Activated naive CD4-positive, alpha-beta T cell treated with anti-CD3 and anti-CD28 coated beads for 36 hours (primary cell): ENCODE results near the gene FAM117B. TPM values are rescaled to one million over a fixed set of nuclear protein-coding genes. Genes with fewer than 3 reads are reported as not detected.
A peak's percentile ranks its signal among the peaks of the same experiment; 100 is the strongest.

ENCODE experiments used
- CTCF ChIA-PET: fragments of 350-600 bp; sonication (Branson Sonifier 250); formaldehyde crosslinking; loops from one replicate; lab custom pipeline; 2021; ENCODE audit warnings: antibody characterized with exemption; lab: Charles Lee
- DNase-seq: peaks from one replicate; pipeline ENCODE4 v3.0.0-alpha.2; 2020
- H3K27ac Mint-ChIP-seq: one replicate; pipeline ENCODE4 v1.8.0; 2021; ENCODE audit warnings: mild to moderate bottlenecking, mixed read lengths
- H3K27me3 Mint-ChIP-seq: one replicate; pipeline ENCODE4 v1.8.0; 2021; ENCODE audit warnings: low read depth, mixed read lengths
- H3K36me3 Mint-ChIP-seq: one replicate; pipeline ENCODE4 v1.8.0; 2021; ENCODE audit warnings: low read depth, mixed read lengths
- H3K4me1 Mint-ChIP-seq: one replicate; pipeline ENCODE4 v1.8.0; 2021; ENCODE audit warnings: low read depth, mixed read lengths
- H3K4me3 Mint-ChIP-seq: one replicate; pipeline ENCODE4 v1.8.0; 2021; ENCODE audit warnings: mild to moderate bottlenecking, moderate library complexity, mixed read lengths
- H3K9me3 Mint-ChIP-seq: one replicate; pipeline ENCODE4 v1.8.0; 2021; ENCODE audit warnings: mixed read lengths
- intact Hi-C: fragments of 100-400 bp; cut with micrococcal nuclease; formaldehyde crosslinking; loops from one replicate; pipeline ENCODE4 v1.15.1; 2023
- total RNA-seq, 2 experiments: library from RNA; stranded (reverse); gene quantifications; one replicate each; pipeline ENCODE4 v1.2.3, GENCODE V29; 2021

Gene FAM117B
- total RNA-seq, 2 experiments from 2014 or later = 12.3 to 14.2 TPM

DNA sequence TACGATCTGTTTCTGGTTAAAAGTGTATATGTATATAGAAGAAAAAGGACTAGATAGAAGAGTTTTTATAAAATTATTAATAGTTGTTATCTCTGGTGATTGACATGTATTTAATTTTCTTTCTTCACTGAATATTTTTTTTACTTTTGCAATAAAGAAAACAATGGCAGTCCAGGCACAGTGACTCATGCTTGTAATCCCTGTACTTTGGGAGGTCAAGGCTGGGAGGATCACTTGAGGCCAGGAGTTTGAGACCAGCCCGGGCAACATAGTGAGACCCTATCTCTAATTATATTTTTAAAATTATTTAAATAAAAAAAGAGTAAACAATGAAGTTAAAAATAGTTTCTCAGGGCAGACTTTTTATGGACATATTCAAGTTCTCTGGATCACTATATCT lies 114.7 kb downstream of the FAM117B start:
- DNase-seq = no peak
- intact Hi-C loops = no loop called here
- Mint-ChIP-seq H3K36me3 (peaks cover 27% of the 10 kb centered on the region), H3K27ac (peak overlapping the region; percentile 97), H3K27me3 (no peaks in the 10 kb centered on the region), H3K4me3 (no peak overlapping the region), H3K9me3 (peaks cover 19% of the 10 kb centered on the region), H3K4me1 (peaks cover 62% of the 10 kb centered on the region)
- CTCF ChIA-PET = interaction anchor here (0.6 to 1.0 kb wide), 2 partner anchors 17 to 47 kb away, joined by 3 read pairs; no protein-coding TSS in a partner anchor

DNA sequence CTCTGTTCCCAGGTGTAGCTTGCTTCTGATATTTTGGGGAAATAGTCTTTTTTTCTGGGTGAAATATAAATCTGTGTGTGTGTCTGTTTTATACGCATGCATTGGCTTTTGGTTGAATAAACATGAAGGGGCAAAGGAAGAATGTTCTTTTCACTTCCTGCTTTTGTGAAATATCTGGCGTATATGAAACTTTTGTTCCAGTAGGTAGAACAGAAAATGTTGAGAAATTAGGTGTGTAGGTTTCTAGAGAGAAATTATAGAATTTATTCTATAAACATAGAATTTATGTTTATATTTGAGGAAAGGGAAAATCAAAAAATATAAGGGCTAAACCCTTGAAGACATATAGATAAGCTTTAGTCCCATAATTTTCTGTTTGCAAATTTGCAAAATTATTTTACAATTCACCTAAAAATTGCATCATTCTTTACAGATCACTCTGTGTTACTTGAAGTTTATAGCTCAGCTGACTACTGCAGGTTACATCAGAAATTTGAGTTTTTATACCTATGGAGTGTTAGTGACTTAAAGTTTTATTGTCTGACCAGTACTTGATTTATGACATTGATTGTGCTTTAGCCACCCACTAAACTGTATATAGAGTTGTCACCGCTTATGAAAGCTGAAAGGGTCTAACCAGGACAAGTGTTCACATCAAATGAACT lies 116.1 kb downstream of the FAM117B start:
- Mint-ChIP-seq H3K27me3 (no peaks in the 10 kb centered on the region), H3K36me3 (peaks cover 25% of the 10 kb centered on the region), H3K4me3 (peak overlapping the region; percentile 48), H3K9me3 (peaks cover 12% of the 10 kb centered on the region), H3K4me1 (peaks cover 67% of the 10 kb centered on the region), H3K27ac (peak overlapping the region; percentile 97)
- DNase-seq = no peak
- intact Hi-C loops = loop anchor here (1.0 to 2.0 kb wide), 3 partner anchors 30 to 116 kb away; partner anchors contain the start of gene FAM117B
- CTCF ChIA-PET = interaction anchor here (0.7 to 1.4 kb wide), 2 partner anchors 65 to 162 kb away, joined by 3 to 9 read pairs; no protein-coding TSS in a partner anchor

DNA sequence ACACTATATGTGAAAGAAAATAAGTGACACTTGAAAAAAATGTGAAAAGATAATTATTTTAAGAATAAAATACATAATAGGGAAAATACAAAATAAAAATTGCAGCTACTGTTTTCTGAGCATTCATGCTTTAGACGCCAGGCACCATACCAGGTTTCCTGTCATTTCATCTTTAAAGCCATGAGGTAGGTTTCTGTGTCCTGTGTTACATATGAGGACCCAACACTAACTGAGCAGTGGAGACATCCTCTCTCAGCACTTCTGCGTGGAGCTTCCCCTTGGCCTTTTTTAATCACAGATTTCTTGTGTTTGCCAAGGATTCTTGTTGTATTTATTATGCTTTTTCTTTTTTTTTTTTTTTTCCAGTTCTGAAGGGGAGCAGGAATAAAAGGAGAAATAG lies 117.3 kb downstream of the FAM117B start:
- peak; percentile 28 for DNase-seq
- H3K27me3 Mint-ChIP-seq = no peaks in the 10 kb centered on the region
- H3K9me3 Mint-ChIP-seq = peaks cover 9% of the 10 kb centered on the region
- no peak overlapping the region for H3K4me3 Mint-ChIP-seq
- intact Hi-C loops = no loop called here
- H3K4me1 Mint-ChIP-seq = peaks cover 61% of the 10 kb centered on the region
- H3K27ac Mint-ChIP-seq = peak overlapping the region; percentile 69
- CTCF ChIA-PET = interaction anchor here (1.0 to 1.4 kb wide), 2 partner anchors 118 to 163 kb away, joined by 3 to 9 read pairs; no protein-coding TSS in a partner anchor
- peaks cover 22% of the 10 kb centered on the region for H3K36me3 Mint-ChIP-seq

DNA sequence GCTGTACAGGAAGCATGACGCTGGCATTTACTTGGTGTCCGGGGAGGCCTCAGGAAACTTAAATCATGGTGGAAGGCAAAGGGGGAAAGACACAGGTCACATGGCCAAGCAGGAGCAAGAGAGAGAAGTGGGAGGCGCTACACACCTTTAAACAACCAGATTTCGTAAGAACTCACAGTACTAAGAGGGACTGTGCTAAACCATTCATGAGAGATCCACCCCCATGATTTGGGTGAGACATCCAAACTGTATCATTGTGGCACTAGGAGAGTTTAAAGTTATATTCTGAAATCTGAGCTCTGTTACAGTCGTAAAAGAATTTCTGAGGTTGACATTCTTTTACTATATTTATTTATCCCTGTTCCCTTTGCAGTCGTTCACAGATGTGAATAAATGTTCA lies 120.2 kb downstream of the FAM117B start:
- intact Hi-C loops = no loop called here
- CTCF ChIA-PET = interaction anchor here (0.6 kb wide), 1 partner anchor 43 kb away, joined by 3 read pairs; no protein-coding TSS in a partner anchor
- Mint-ChIP-seq H3K27me3 (no peaks in the 10 kb centered on the region), H3K4me1 (peaks cover 45% of the 10 kb centered on the region), H3K36me3 (peaks cover 24% of the 10 kb centered on the region), H3K27ac (peak overlapping the region; percentile 46), H3K9me3 (peaks cover 9% of the 10 kb centered on the region), H3K4me3 (no peak overlapping the region)
- DNase-seq = no peak

DNA sequence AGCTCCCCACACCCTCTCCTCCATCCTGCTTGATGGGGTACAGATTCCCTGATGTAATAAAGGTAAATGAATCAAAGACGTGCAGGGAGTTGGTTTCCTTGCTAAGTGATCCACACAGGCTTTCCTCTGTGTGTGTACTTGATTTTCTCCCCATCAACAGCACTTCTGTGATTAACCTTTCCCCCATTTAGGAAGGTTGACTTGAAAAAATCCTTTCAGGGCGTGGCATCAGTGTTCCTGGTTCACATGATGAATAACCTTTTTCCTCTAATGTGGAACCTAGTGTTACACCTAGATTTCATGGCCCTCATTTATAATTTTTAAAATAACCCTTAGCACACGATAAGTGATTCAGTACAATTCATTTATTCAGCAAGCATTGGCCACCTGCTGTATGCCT lies 121.8 kb downstream of the FAM117B start:
- intact Hi-C loops = no loop called here
- peaks cover 33% of the 10 kb centered on the region for H3K4me1 Mint-ChIP-seq
- H3K27ac Mint-ChIP-seq = peak overlapping the region; percentile 29
- H3K27me3 Mint-ChIP-seq = no peaks in the 10 kb centered on the region
- DNase-seq = no peak
- H3K4me3 Mint-ChIP-seq = no peak overlapping the region
- CTCF ChIA-PET = interaction anchor here (1.0 kb wide), 1 partner anchor 114 kb away, joined by 4 read pairs; no protein-coding TSS in a partner anchor
- peaks cover 25% of the 10 kb centered on the region for H3K36me3 Mint-ChIP-seq
- peaks cover 9% of the 10 kb centered on the region for H3K9me3 Mint-ChIP-seq

DNA sequence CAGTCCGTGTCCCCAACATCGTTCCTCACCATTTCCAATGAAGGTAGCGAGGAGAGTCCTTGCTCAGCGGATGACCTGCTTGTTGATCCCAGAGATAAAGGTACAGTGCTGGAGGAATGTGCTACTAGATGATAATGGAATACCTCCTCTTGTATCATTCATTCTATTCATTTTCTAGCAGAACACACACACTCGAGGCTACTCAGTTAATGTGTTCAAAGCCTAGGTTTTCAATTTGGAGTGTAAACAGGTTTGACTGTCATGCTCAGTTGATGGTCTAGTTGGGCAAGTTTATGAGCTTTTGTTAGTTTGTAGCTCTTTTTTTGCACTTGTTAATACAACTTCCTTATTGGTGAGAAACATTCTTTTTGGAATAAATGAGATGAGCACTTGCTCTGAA lies 122.6 kb downstream of the FAM117B start:
- Mint-ChIP-seq H3K36me3 (peaks cover 24% of the 10 kb centered on the region), H3K4me3 (no peak overlapping the region), H3K4me1 (peaks cover 31% of the 10 kb centered on the region), H3K27ac (peak overlapping the region; percentile 30), H3K9me3 (peaks cover 9% of the 10 kb centered on the region), H3K27me3 (no peaks in the 10 kb centered on the region)
- DNase-seq = no peak
- intact Hi-C loops = no loop called here
- CTCF ChIA-PET = no interaction called here

DNA sequence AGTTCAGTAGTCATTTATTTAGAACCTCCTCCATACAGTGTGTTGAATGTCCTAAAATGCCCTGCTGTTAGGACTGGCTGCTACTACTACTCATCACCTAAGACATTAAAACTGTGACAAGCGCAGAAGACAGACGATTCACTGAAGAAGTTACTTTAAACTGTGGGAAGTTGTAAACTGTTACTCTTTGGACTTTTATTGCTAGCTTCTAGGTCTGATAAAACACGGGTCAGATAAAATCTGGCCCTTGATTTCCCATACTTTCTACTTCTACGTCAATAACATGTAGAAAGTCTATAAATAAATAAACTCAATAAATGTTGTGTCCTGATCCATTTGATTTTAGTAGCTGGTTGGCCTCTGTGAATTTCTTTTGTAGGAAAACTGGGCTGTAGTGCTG lies 123.4 kb downstream of the FAM117B start:
- intact Hi-C loops = no loop called here
- H3K36me3 Mint-ChIP-seq = peaks cover 21% of the 10 kb centered on the region
- CTCF ChIA-PET = no interaction called here
- no peak for DNase-seq
- no peak overlapping the region for H3K27ac Mint-ChIP-seq
- peaks cover 34% of the 10 kb centered on the region for H3K4me1 Mint-ChIP-seq
- no peak overlapping the region for H3K4me3 Mint-ChIP-seq
- H3K9me3 Mint-ChIP-seq = peaks cover 9% of the 10 kb centered on the region
- no peaks in the 10 kb centered on the region for H3K27me3 Mint-ChIP-seq

DNA sequence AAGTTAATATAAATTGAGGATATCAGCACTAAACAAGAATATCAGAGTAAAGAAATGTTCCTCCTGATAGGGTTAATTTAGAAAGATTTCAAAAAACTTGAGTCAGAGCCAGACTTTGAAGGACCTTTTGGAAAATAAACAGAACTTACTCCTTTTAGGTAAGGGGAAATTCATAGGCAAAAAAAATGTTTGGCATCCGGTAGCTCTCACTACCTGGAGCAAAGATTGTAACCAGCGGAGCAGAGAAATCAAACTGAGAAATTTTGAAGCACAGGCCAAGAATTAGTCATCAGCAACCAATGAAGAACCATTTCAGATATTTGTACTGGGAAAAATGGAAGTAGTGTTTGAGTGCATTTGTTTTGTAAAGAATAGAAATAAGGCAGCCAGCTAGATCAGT lies 123.8 kb downstream of the FAM117B start:
- Mint-ChIP-seq H3K4me1 (peaks cover 34% of the 10 kb centered on the region), H3K27me3 (no peaks in the 10 kb centered on the region), H3K4me3 (no peak overlapping the region), H3K27ac (peak overlapping the region; percentile 13), H3K9me3 (peaks cover 5% of the 10 kb centered on the region), H3K36me3 (peaks cover 16% of the 10 kb centered on the region)
- CTCF ChIA-PET = interaction anchor here (0.6 kb wide), 2 partner anchors 61 to 67 kb away, joined by 3 to 4 read pairs; no protein-coding TSS in a partner anchor
- DNase-seq = no peak
- intact Hi-C loops = no loop called here

DNA sequence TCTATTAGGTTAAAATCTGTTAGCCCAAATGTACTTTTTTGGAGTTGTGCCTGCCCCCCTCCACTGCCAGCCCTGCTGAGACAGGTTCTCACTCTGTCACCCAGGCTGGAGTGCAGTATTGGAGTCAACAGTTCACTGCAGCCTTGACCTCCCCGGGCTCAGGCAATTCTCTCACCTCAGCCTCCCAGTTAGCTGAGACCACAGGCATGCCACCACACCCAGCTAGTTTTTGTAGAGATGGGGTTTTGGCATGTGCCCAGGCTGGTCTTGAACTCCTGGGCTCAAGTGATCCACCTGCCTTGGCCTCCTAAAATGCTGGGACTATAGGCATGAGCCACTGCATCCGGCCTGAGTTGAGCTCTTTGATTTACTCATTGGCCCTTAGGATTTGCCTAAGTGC lies 126.1 kb downstream of the FAM117B start:
- no peak overlapping the region for H3K27ac Mint-ChIP-seq
- intact Hi-C loops = no loop called here
- peaks cover 15% of the 10 kb centered on the region for H3K36me3 Mint-ChIP-seq
- H3K9me3 Mint-ChIP-seq = no peaks in the 10 kb centered on the region
- H3K4me1 Mint-ChIP-seq = peaks cover 30% of the 10 kb centered on the region
- no peak overlapping the region for H3K4me3 Mint-ChIP-seq
- H3K27me3 Mint-ChIP-seq = no peaks in the 10 kb centered on the region
- CTCF ChIA-PET = interaction anchor here (1.5 to 1.6 kb wide), 2 partner anchors 8 to 172 kb away, joined by 3 to 4 read pairs; no protein-coding TSS in a partner anchor
- DNase-seq = no peak

DNA sequence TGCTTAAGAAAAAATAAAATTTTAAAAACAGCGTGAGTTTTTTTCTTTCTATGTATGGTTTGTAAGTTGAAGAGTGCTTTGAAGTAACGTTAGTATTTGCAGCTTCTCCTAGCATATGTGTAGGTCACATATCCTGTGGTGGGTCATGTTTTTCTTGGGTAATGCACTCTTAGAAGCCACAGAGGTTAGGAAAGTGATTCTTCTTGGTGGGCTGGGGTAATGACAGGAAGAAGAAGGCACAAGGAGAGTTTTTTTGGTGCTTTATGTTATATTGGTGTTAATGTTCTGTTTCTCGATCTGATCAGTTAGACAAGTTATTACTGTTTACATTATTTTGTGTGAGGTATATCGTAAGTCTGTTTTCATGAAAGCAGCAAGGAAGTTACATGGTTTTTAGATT lies 127.8 kb downstream of the FAM117B start:
- intact Hi-C loops = no loop called here
- CTCF ChIA-PET = no interaction called here
- Mint-ChIP-seq H3K36me3 (peaks cover 15% of the 10 kb centered on the region), H3K27ac (peak overlapping the region; percentile 86), H3K9me3 (no peaks in the 10 kb centered on the region), H3K27me3 (no peaks in the 10 kb centered on the region), H3K4me1 (peaks cover 30% of the 10 kb centered on the region), H3K4me3 (peak overlapping the region; percentile 53)
- no peak for DNase-seq

DNA sequence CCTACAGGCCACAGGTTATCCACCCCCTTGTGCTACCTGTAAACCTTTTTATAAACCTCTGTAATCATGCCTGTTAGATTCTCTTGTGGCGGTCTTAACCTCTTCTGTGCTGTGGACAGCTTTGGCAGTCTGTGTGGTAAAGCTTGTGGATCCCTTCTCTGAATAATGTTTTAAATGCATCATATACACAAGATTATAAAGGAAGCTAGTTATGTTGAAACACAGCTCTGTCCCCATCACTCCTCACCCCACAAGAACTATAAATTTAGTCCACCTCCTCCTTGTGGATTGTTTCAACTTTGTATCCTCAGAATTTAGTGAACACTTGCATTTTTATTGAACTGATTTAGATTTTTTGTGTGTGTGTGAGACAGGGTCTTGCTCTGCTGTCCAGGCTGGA lies 129.1 kb downstream of the FAM117B start:
- no peak for DNase-seq
- no peak overlapping the region for H3K4me3 Mint-ChIP-seq
- no peaks in the 10 kb centered on the region for H3K27me3 Mint-ChIP-seq
- no peaks in the 10 kb centered on the region for H3K9me3 Mint-ChIP-seq
- peaks cover 11% of the 10 kb centered on the region for H3K36me3 Mint-ChIP-seq
- H3K4me1 Mint-ChIP-seq = peaks cover 37% of the 10 kb centered on the region
- intact Hi-C loops = no loop called here
- CTCF ChIA-PET = interaction anchor here (0.9 kb wide), 1 partner anchor 175 kb away, joined by 4 read pairs; no protein-coding TSS in a partner anchor
- H3K27ac Mint-ChIP-seq = peak overlapping the region; percentile 86

DNA sequence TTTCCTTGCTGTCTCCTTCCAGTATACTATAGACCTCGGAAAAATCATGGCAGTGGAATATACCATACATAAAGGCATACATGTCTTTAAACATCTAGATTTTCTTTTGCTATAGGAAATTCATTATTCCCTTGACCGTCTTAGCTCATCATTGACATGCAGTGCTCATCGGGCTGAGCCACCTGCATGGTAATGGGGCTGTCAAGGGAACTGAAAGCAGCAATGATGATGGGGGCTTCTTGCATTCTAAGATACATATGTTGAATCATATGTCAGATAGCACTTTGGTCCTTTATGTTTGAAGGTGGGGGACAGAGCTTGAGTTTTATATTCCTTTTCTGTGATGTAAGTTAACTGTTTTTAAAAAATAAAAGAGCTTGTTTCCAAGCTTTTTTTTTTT lies 130.2 kb downstream of the FAM117B start:
- CTCF ChIA-PET = no interaction called here
- Mint-ChIP-seq H3K36me3 (peaks cover 13% of the 10 kb centered on the region), H3K4me3 (no peak overlapping the region), H3K9me3 (no peaks in the 10 kb centered on the region), H3K27ac (no peak overlapping the region), H3K4me1 (peaks cover 40% of the 10 kb centered on the region), H3K27me3 (no peaks in the 10 kb centered on the region)
- no peak for DNase-seq
- intact Hi-C loops = no loop called here

DNA sequence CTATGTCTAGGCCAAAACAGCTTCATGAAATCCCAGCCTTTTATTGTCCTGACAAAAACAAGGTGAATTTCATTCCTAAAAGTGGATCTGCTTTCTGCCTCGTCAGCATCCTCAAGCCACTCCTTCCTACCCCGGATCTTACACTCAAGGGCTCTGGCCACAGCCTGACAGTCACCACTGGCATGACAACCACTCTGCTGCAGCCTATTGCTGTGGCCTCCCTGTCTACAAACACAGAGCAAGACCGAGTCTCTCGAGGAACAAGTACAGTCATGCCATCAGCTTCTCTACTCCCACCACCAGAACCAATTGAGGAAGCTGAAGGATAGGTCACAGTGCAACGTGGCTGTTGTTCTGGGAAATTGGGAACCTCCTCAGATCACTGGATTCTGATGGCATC lies 130.7 kb downstream of the FAM117B start:
- intact Hi-C loops = no loop called here
- Mint-ChIP-seq H3K36me3 (peaks cover 12% of the 10 kb centered on the region), H3K9me3 (no peaks in the 10 kb centered on the region), H3K27ac (peak overlapping the region; percentile 3), H3K4me1 (peaks cover 40% of the 10 kb centered on the region), H3K27me3 (no peaks in the 10 kb centered on the region), H3K4me3 (no peak overlapping the region)
- DNase-seq = no peak
- CTCF ChIA-PET = no interaction called here
